Stimulated activated CD4-positive, alpha-beta T cell treated with anti-CD3 and anti-CD28 coated beads, Interleukin-2, amount 100 ng/mL, for 4 hours (primary cell): ENCODE measurements around the gene MX1.
"Not testable (repeated sequence)": the region's sequence is repeated elsewhere in the genome, so short reads cannot be mapped to it uniquely, and the experiment has no call there.

Experiments
- DNase-seq: peaks from one replicate; pipeline ENCODE4 v3.0.0-alpha.2; 2020; ENCODE audit warnings: low read depth

The MX1 gene

DNA sequence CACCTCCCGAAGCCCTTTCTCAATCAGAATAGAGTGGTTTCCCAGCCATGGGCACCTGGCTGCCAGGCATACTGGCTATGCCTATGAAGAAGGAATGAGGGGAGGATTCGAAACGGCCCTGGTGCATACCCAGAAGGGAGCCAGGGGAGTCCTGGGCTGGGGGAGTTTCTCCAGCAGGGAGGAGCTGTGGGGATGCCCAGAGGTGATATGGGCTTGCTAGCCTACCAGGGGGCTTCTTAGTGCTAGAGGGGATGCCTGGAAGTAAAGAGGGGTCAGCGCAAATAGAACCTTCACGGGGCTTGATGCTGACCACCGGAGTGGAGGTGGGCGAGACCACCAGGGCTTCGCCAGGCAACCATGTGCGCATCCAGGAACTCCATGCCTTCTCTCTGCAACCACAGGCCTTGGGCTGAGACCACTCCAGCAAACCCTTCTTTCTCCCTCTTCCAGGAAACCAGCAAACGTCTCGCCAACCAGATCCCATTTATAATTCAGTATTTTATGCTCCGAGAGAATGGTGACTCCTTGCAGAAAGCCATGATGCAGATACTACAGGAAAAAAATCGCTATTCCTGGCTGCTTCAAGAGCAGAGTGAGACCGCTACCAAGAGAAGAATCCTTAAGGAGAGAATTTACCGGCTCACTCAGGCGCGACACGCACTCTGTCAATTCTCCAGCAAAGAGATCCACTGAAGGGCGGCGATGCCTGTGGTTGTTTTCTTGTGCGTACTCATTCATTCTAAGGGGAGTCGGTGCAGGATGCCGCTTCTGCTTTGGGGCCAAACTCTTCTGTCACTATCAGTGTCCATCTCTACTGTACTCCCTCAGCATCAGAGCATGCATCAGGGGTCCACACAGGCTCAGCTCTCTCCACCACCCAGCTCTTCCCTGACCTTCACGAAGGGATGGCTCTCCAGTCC lies 18.2 kb upstream of the MX1 start:
- DNase-seq: no peak

DNA sequence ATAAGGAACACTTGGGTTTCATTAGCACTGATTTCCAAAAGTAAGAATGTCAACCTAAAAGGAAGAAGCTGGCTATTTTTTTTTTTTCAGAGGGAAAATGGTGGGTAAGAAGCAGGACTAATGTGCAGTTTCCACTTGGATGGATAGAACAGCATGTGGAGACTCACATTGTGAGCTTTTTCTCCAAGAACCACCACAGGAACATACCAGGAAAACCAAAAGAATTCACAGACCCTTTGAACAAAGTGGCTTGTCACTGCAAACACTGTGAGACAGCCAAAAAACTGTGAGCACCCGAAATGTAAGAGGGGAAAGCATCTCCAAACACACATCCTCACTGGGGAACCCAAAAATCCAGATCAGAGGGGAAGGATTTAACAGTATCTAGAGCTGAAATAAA lies 15.7 kb upstream of the MX1 start:
- no peak for DNase-seq

DNA sequence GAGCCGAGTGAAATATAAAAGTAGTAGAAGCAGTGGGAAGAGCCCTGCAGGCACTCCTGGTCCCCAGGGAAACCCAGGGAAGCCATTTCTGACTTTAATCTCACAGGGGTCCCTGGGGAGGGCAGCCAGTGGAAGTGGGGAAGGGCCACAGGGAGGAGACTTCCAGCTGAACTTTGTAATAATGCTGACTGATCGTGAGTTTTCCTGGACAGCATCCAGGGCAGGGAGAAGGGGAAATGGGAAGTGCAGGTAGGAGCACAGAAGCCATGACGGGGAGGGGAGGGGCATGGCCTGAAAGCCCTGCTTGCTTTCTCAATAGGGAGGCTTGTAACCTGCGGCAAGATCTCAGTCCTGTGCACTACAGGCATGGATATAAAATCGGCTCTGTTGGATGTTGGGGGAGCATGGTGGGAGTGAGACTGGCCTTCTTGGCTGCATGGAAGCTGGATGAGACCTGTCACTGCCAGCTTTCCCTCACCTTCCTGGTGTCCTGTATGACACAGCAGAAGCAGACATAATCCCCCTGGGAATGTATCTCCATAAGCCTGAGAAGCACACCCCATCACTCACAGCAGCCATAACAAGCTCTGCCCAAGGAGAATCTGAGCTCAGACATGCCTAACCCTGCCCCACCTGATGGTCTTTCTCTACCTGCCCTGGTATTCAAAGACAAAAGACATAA lies 15.1 kb upstream of the MX1 start:
- DNase-seq: no peak

DNA sequence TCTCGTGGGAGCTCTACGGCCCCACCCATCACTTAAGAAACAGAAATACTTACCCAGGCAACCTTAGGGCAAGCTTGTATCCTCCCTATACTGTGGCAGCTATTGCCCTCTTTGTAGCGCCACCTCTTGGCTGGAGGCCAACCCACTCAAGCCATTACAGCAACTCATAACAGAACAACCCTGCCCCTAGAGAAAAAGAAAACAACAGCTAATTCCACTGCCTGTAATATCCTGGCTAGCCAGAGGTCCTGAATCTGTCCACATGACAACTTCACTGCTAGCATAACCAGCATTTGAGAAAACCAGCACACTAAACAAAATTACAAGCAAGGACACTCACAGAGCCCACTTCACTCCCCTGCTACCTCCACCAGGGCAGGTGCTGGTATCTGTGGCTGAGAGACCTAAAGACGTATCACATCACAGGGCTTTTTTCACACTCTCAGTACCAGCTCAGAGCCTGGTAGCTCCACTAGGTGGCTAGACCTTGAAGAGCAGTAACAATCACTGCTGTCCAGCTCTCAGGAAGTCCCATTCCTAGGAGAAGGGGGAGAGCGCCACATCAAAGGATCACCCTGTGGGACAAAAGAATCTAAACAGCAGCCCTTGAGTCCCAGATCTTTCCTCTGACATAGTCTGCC lies 14.5 kb upstream of the MX1 start:
- DNase-seq: no peak

DNA sequence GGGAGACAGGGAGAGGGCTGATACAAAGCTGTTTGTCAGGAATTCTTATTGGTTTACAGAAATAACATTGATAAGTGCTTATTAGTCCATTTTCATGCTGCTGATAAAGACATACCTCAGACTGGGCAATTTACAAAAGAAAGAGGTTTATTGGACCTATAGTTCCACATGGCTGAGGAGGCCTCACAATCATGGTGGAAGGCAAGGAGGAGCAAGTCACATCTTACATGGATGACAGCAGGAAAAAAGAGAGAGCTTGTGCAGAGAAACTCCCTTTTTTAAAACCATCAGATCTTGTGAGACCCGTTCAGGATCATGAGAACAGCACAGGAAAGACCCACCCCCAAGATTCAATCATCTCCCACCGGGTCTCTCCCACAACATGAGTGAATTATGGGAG lies 8.5 kb upstream of the MX1 start:
- not testable (repeated sequence) for DNase-seq

DNA sequence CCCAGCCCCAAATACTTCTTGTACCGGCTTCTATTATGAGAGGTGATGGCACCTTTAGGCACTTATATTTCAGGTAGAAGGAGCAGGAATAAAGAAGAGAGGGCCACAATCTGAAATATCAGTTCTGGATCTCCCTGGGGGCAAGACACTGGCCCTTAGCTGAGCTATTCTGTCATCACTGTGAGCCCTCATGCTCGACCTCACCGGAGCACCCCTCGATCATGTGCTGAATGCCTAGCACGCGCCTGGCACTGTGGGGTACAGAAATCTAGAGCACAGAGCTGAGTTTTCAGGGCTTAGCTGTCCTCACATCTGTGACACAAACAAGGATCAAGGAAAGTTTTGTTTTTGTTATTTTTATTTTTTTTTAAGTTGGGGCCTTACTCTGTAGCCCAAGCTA lies 7.6 kb upstream of the MX1 start:
- no peak for DNase-seq

DNA sequence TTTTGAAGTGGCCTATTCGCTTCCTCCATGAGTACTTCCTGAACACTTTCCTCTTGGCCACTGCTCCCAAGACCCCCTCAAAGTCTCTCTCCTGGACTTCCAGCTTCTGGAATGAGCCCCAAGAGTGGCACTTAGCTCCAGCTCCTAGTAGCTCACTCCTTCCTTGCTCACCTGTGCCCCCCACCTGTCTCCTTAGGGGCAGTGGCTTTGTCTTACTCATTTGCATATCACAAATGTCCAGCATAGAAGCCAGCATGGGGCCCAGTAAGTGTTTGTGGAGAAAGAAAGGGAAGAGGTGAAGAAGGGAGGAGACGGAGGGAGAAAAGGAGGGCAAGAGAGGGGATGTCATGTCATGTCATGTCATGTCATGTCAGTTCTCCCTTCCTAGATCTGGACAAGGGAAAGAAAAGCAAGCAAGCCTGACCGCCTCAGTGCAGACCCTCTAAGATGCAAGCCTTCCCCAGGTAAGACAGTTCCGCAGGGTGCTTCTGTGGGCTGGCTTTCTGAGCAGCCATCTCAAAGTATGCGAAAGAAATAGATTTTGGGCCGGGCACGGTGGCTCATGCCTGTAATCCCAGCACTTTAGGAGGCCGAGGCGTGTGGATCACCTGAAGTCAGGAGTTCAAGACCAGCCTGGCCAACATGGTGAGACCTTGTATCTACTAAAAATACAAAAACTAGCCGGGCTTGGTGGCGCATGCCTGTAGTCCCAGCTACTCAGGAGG lies 6.9 kb upstream of the MX1 start:
- no peak for DNase-seq

DNA sequence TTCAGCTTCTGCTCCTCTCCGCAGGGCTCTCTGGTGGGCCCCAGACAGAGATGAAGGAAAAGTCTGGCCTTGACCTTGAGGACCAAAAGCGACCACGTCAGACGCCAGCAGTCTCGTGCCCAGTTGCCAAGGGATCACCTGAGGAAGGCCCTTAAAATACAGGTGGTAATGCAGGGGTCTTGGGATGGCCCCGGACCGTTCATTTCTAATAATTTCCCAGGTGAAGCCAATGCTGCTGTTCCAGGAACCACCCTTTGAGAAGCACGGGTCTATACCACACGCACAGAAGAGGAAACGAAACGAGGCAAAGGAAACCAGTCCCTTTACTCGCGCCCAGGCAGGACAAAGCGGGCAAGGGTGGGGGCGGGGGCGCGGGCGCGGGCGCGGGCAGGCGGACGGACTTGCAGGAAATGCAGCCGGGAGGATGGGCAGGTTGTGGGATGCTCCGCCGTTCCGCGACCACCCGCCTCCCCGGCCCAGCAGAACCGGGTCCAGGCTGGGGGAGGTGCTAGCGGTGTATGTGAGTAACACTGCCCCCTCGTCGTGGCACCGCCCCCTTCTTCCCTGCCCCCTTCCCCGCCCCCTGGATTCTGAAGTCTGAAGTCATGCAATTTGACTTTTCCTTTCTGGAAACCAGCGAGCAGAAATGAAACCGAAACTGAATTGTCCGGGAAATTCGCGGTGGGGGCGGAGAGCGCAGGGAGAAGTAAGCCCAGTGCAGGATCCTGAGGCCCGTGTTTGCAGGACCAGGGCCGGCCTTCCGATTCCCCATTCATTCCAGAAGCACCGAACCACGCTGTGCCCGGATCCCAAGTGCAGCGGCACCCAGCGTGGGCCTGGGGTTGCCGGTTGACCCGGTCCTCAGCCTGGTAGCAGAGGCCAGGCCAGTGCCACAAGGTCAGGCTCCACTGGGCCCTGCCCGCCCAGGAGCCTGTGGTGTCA lies 5.8 kb upstream of the MX1 start:
- DNase-seq: peak; percentile 75

DNA sequence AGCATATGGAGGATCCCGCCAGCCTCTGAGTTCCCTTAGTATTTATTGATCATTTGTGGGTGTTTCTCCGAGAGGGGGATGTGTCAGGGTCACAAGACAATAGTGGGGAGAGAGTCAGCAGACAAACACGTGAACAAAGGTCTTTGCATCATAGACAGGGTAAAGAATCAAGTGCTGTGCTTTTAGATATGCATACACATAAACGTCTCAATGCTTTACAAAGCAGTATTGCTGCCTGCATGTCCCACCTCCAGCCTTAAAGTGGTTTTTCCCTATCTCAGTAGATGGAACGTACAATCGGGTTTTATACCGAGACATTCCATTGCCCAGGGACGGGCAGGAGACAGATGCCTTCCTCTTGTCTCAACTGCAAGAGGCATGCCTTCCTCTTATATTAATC lies 5.0 kb upstream of the MX1 start:
- DNase-seq: not testable (repeated sequence)

DNA sequence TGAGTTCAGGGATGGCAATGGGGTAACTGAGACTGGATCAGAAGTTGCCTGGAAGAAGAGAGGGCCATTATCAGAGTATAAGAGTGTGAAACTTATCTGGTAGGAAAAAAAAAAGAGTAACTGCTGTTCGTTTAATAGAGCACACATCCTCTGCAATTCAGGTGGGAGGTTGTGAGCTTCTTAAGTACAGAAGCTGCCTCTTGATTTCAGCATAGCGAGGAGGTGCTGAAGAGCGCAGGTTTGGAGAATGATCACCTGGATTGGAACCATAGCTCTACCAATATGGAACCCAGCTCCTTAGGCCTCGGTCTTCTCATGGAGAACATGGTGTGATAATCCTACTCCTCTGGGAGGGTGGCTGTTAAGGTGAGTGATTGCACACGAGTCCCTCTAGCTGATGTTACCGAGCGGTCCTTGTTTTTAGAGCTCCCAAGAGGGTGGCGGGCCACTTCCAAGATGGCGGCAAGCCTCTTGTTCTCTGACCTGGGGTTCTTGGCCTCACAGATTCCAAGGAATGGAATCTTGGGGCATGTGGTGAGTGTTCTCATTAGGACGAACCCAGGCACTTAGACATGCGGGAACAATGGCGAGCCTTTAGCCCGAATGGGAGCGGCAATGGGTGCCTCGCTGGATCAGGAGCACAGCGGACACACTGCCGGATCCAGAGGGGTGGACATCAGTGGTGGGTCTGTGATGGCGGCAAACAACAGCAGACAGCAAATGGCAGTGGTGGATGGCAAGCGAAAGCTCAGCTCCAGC lies 3.3 kb upstream of the MX1 start:
- no peak for DNase-seq

DNA sequence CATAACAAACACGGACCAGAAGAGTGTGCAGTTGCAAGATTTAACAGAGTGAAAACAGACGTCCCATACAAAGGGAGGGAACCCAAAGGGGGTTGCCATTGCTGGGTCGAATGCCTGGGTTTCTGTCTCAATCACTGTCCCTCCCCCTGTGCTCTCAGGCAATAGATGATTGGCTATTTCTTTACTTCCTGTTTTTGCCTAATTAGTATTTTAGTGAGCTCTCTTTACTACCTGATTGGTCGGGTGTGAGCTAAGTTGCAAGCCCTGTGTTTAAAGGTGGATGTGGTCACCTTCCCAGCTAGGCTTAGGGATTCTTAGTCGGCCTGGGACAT lies 2.8 kb upstream of the MX1 start:
- DNase-seq: not testable (repeated sequence)

DNA sequence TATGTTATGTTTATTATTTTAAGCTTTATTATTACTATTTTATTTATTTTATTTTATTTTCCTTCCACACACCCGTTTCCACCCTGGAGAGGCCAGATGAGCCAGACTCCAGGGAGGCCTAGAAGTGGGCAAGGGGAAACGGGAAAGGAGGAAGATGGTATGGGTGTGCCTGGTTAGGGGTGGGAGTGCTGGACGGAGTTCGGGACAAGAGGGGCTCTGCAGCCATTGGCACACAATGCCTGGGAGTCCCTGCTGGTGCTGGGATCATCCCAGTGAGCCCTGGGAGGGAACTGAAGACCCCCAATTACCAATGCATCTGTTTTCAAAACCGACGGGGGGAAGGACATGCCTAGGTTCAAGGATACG lies 468 bp upstream of the MX1 start:
- no peak for DNase-seq

DNA sequence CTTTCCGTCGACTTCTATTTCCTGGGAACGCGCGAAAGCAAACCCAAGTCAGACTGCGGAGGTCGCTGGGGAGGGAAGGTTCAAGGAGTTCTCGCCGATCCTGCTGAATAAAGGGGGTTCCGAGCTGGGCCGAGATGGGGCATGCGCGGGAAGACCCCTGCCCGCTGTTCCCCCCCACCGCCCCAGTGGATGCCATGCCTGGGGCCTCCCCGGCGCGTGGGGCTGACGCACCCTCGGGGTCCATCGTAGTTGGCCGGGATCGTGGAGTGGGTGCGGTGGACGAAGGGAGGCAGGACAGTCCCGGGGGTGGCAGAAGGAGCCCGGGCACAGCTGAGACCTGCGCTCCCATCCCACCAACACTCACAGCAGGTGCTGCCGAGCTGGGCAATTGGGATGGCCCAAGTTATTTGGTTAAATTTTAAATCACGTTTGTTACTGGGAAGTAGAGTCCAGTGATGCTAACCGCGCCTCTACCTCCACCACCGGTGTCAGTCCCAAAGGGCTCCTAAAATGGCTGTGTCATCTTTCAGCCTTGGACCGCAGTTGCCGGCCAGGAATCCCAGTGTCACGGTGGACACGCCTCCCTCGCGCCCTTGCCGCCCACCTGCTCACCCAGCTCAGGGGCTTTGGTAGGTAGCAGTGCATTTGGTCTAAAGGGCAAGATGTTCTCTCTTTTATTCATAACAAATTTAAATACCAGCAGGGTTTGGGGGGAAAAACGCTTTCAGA lies 801 bp downstream of the MX1 start:
- no peak for DNase-seq

DNA sequence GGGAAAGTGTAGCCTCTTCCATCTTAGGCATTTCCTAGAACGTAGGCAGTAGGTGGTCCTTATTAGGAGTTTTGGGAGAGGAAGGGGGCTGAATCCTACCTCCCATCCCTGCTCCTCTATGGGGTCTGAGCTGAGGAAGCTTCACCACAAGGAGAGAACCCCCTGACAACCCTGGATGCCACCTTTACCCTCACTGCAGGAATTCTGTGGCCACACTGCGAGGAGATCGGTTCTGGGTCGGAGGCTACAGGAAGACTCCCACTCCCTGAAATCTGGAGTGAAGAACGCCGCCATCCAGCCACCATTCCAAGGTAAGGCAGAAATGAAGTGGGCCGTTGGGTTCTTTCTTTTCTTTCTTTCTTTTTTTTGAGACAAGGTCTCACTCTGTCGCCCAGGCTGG lies 1.5 kb downstream of the MX1 start:
- no peak for DNase-seq

DNA sequence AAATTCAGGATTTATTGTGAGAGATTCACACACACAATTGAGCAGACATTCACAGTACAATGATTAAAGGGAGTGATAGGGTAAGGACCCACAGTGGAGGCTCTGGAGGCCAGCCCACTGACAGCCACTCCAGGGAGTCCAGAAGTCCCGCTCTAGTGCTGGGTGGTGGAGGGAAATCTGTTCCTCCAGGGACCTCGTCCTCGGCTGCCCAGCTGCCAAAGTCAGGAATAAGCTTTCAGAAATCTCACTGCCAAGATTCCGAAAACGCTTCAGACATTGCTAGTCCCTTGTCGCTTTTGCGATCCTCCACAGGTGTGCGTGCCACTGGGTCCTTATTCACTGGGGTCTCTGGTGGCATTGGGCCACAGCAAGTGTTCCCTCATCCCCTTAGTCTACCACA lies 2.3 kb downstream of the MX1 start:
- no peak for DNase-seq

DNA sequence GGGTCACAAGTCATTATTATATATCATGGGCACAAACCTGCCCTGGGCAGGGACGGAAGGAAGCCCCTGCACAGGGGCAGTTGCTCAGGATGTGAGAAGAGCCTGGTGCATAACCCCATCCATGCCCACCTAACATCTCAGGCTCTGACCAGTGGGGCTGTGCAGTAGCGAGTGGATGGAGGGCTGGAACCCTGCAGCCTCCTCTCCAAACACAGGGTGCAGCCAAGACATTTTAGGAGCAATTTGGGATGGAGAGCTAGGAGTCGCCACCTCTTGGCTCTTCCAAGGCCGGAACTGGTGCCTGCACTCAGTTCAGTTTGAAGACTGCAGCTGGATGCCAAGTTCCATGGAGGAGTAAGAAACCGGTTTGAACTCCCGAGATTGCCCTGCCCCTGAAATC lies 2.8 kb downstream of the MX1 start:
- no peak for DNase-seq

DNA sequence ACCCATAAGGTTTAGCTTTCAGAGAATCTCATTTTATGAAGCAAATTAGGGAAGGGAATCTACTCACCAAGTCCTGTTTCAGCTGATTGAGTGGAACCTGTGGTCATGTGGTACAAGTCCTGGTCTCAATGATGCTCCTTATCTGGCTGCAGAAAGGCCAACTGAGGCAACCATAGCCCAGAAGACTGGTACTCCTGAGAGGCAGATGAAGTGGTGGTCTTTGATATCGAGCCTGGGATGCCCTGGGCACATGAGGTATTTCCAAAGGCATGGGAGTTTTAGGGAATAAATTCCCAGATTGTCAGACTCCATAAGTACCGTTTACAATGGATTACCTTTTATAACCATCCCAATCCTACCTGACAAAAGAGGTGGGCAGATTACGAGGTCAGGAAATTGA lies 3.3 kb downstream of the MX1 start:
- DNase-seq: no peak

DNA sequence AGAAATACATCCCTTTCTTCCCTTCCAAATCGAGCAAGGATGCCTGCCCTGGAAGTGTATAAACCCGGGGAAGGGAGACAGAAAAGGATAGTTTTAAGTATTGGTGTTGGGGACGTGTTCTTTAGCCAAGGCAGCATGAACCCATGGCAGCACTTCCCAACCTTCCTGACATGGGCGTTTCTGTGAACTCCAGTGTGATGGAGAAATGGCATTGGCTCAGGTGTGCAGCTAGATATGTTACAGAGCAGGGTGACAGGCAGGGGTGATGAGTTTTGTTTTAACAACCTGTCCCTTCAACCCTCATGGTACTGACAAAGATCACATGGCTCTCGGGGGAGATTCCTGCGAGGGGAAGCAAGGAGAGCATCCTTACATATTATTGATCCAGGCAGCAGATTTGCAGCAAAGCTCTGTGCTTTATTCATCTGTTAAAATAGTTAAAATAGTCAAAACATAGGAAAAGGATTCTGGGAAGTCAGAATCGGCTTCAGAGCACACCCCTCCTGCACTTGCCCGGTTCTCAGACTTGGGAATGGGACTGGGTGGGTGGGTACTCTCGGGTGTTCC lies 4.0 kb downstream of the MX1 start:
- no peak for DNase-seq

DNA sequence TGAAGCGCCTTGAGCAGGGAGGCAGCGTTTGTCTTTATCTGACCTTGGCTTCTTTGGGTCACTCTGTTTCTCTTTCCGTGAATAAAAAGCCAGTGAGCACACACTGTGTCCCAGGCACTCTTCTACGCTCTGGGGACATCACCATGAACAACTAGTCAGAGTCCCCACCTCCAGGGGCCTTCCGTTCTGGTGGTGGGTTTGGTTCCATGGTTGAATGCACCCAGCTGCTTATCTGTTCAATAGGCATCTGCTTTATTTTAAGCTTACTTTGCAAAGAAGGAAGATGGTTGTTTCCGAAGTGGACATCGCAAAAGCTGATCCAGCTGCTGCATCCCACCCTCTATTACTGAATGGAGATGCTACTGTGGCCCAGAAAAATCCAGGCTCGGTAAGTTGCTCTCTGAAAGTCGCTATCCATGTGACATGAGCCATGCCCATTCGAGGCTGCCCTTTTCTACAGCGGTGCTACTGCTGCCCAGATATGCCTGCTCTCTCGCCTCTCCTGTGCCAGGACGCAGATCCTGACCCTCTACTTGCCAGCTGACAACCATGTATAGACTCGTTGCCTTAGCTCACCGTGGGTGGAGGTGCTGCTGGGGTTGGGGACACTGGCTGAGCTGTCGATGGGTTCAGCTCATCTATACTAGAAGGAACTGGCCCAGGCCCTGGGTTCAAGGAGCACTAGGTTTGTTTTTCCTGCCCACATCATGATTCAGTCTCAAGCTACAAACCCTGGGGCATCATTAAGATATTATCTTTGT lies 5.9 kb downstream of the MX1 start:
- no peak for DNase-seq
